Liver (tissue), 3 donors: ENCODE results near the gene RAB5B.

Source experiments
- FOXA1 ChIP-seq: IDR thresholded peaks from 2 replicates; pipeline ENCODE4 v1.6.1; 2016; ENCODE audit warnings: antibody characterized with exemption
- HNF4A ChIP-seq, 2 donors: conservative IDR thresholded peaks; 2 replicates each; pipeline ENCODE4 v1.6.1; 2016; ENCODE audit warnings: antibody characterized with exemption in 2 of 2, mild to moderate bottlenecking in 2 of 2
- SP1 ChIP-seq: IDR thresholded peaks from 2 replicates; pipeline ENCODE4 v1.6.1; 2018; ENCODE audit warnings: antibody characterized with exemption, mild to moderate bottlenecking
- YY1 ChIP-seq: IDR thresholded peaks from 2 replicates; pipeline ENCODE4 v1.6.1; 2016; ENCODE audit warnings: antibody characterized with exemption, mild to moderate bottlenecking
- TF ChIP-seq, protein P1 (sequence below): fragments of 150-350 bp; IDR thresholded peaks from 2 replicates; pipeline ENCODE4 v1.5.1; 2017; ENCODE audit warnings: improper control_type of control experiment, low read depth, low read length; ENCODE audit not compliant: missing input control
- TF ChIP-seq, protein P2 (sequence below): IDR thresholded peaks from 2 replicates; pipeline ENCODE4 v1.6.1; 2016; ENCODE audit warnings: antibody characterized with exemption
- TF ChIP-seq, protein P3 (sequence below): IDR thresholded peaks from 2 replicates; pipeline ENCODE4 v1.6.1; 2016; ENCODE audit warnings: antibody characterized with exemption
- donor health status: healthy.
- donor health status: healthy.

DNA sequence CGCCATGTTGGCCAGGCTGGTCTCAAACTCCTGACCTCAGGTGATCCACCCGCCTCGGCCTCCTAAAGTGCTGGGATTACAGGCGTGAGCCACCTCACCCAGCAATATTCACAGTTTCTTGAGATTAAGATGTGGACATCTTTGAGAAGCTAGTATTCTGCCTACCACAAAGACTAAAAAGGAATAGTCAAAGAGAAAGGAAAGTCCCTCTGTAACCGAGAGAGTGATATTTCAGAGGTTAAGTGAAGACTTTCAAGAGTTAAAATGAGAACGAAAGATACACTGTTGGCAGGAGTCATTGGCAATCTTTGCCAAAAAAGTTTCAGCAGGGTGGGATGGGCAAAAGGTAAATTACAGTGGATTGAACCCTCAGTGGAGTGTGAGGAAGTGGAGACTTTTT is 27.3 kb upstream of the RAB5B start:
- TF ChIP-seq, protein P1, sequence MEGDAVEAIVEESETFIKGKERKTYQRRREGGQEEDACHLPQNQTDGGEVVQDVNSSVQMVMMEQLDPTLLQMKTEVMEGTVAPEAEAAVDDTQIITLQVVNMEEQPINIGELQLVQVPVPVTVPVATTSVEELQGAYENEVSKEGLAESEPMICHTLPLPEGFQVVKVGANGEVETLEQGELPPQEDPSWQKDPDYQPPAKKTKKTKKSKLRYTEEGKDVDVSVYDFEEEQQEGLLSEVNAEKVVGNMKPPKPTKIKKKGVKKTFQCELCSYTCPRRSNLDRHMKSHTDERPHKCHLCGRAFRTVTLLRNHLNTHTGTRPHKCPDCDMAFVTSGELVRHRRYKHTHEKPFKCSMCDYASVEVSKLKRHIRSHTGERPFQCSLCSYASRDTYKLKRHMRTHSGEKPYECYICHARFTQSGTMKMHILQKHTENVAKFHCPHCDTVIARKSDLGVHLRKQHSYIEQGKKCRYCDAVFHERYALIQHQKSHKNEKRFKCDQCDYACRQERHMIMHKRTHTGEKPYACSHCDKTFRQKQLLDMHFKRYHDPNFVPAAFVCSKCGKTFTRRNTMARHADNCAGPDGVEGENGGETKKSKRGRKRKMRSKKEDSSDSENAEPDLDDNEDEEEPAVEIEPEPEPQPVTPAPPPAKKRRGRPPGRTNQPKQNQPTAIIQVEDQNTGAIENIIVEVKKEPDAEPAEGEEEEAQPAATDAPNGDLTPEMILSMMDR, result no peak
- TF ChIP-seq, protein P2, sequence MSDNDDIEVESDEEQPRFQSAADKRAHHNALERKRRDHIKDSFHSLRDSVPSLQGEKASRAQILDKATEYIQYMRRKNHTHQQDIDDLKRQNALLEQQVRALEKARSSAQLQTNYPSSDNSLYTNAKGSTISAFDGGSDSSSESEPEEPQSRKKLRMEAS, result no peak
- TF ChIP-seq FOXA1, result no peak
- no peak for TF ChIP-seq SP1
- TF ChIP-seq, protein P3, sequence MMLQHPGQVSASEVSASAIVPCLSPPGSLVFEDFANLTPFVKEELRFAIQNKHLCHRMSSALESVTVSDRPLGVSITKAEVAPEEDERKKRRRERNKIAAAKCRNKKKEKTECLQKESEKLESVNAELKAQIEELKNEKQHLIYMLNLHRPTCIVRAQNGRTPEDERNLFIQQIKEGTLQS, result no peak
- TF ChIP-seq YY1, result no peak
- no peak for TF ChIP-seq HNF4A (conservative IDR thresholded peaks at IDR 0.05)
